Ishikawa (cell line): ENCODE measurements around the gene TMED4.

Source experiments
- CEBPB ChIP-seq: IDR thresholded peaks from 2 replicates; pipeline ENCODE4 v1.6.1; 2012
- CREB1 ChIP-seq: IDR thresholded peaks from 2 replicates; pipeline ENCODE4 v1.6.1; 2012; ENCODE audit warnings: low read depth
- EGR1 ChIP-seq: IDR thresholded peaks from 2 replicates; pipeline ENCODE4 v1.6.1; 2012
- EP300 ChIP-seq: IDR thresholded peaks from 2 replicates; pipeline ENCODE4 v1.6.1; 2012; ENCODE audit warnings: borderline replicate concordance
- FOXM1 ChIP-seq: IDR thresholded peaks from 2 replicates; pipeline ENCODE4 v1.6.1; 2012; ENCODE audit warnings: low read depth, borderline replicate concordance
- NFIC ChIP-seq: IDR thresholded peaks from 2 replicates; pipeline ENCODE4 v1.6.1; 2012
- RAD21 ChIP-seq: IDR thresholded peaks from 2 replicates; pipeline ENCODE4 v1.6.1; 2012; ENCODE audit warnings: low read depth
- TAF1 ChIP-seq: IDR thresholded peaks from 2 replicates; pipeline ENCODE4 v1.6.1; 2012; ENCODE audit warnings: low read depth, mild to moderate bottlenecking
- TCF12 ChIP-seq: IDR thresholded peaks from 2 replicates; pipeline ENCODE4 v1.6.1; 2012; ENCODE audit warnings: low read depth
- TEAD4 ChIP-seq: IDR thresholded peaks from 2 replicates; pipeline ENCODE4 v1.6.1; 2012
- YY1 ChIP-seq: IDR thresholded peaks from 2 replicates; pipeline ENCODE4 v1.6.1; 2012; ENCODE audit warnings: low read depth
- ZBTB7A ChIP-seq: IDR thresholded peaks from 2 replicates; pipeline ENCODE4 v1.6.1; 2012; ENCODE audit warnings: low read depth
- TF ChIP-seq, protein P1 (sequence below): IDR thresholded peaks from 2 replicates; pipeline ENCODE4 v1.6.1; 2012; ENCODE audit warnings: low read depth, mild to moderate bottlenecking
- TF ChIP-seq, protein P2 (sequence below): IDR thresholded peaks from 2 replicates; pipeline ENCODE4 v1.6.1; 2012
- TF ChIP-seq, protein P3 (sequence below): IDR thresholded peaks from 2 replicates; pipeline ENCODE4 v1.6.1; 2012

TMED4 gene

DNA sequence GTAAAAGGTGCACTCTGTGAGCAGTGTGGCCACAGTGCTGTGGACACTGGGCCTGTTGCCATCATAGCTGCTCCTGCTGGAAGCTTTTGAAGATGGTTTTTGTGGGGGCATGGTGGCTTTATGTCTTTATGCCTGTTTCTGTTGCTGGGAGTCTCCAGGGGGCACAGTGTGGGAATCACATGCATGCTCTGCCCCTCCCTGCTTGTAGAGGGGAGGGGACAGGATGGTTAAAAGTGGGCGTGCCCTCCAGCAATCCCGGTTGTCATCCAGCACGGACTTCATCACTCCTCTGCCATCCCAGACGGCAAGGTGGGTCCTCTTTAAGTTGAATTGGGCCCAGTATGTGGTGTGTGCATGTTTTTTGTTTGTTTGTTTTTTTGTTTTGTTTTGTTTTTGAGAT, 44.6 kb upstream of the TMED4 start:
- no peak for TF ChIP-seq RAD21
- TF ChIP-seq, protein P1, sequence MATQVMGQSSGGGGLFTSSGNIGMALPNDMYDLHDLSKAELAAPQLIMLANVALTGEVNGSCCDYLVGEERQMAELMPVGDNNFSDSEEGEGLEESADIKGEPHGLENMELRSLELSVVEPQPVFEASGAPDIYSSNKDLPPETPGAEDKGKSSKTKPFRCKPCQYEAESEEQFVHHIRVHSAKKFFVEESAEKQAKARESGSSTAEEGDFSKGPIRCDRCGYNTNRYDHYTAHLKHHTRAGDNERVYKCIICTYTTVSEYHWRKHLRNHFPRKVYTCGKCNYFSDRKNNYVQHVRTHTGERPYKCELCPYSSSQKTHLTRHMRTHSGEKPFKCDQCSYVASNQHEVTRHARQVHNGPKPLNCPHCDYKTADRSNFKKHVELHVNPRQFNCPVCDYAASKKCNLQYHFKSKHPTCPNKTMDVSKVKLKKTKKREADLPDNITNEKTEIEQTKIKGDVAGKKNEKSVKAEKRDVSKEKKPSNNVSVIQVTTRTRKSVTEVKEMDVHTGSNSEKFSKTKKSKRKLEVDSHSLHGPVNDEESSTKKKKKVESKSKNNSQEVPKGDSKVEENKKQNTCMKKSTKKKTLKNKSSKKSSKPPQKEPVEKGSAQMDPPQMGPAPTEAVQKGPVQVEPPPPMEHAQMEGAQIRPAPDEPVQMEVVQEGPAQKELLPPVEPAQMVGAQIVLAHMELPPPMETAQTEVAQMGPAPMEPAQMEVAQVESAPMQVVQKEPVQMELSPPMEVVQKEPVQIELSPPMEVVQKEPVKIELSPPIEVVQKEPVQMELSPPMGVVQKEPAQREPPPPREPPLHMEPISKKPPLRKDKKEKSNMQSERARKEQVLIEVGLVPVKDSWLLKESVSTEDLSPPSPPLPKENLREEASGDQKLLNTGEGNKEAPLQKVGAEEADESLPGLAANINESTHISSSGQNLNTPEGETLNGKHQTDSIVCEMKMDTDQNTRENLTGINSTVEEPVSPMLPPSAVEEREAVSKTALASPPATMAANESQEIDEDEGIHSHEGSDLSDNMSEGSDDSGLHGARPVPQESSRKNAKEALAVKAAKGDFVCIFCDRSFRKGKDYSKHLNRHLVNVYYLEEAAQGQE = no peak
- no peak for TF ChIP-seq EP300
- TF ChIP-seq TEAD4 = no peak
- TF ChIP-seq ZBTB7A = no peak
- no peak for TF ChIP-seq EGR1
- no peak for TF ChIP-seq NFIC
- TF ChIP-seq, protein P2, sequence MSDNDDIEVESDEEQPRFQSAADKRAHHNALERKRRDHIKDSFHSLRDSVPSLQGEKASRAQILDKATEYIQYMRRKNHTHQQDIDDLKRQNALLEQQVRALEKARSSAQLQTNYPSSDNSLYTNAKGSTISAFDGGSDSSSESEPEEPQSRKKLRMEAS = no peak
- TF ChIP-seq CEBPB = no peak
- no peak for TF ChIP-seq YY1
- no peak for TF ChIP-seq TCF12
- no peak for TF ChIP-seq FOXM1
- TF ChIP-seq CREB1 = no peak
- TF ChIP-seq TAF1 = no peak
- TF ChIP-seq, protein P3, sequence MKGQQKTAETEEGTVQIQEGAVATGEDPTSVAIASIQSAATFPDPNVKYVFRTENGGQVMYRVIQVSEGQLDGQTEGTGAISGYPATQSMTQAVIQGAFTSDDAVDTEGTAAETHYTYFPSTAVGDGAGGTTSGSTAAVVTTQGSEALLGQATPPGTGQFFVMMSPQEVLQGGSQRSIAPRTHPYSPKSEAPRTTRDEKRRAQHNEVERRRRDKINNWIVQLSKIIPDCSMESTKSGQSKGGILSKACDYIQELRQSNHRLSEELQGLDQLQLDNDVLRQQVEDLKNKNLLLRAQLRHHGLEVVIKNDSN = no peak

DNA sequence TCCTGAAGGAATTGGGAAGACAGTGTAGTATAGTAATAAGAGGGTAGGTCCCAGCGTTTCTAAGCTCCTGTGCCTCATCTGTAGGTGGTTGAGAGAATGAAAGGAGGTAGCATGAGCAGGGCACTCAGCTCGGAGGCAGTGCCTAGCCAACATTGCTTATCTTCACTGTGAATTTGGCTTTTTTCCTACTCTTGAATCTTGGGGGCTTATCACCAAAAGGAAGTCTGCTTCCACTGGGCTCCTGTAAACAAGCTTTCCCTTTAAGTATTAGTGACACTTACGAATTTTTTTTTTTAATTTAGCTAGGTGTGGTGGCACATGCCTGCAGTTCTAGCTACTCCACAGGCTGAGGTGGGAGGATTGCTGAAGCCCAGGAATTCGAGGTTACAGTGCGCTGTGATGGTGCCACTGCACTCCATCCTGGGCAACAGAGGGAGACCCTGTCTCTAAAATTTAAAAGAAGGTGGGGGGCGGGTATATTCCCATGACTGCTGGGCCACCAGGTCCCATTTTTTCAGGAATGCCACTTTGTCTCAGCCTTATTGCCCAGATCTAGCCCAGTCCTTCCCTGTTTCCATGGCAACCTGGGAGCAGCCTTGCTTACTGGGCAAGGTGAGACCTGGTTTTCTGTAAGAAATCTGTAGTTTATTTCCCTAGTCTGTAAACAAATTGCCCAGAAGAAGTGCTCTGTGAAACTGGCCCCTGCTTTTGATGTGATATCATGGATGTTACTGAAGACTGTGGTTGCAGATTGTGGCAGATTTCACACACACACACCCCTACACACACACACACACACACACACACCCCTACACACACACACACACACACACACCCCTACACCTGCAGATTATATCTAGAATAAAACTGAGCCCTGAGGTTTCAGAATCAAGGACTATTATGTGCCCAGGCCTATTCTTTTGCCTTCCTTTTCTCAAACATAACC, 43.8 kb upstream of the TMED4 start:
- TF ChIP-seq EGR1 (no peak), YY1 (no peak)

DNA sequence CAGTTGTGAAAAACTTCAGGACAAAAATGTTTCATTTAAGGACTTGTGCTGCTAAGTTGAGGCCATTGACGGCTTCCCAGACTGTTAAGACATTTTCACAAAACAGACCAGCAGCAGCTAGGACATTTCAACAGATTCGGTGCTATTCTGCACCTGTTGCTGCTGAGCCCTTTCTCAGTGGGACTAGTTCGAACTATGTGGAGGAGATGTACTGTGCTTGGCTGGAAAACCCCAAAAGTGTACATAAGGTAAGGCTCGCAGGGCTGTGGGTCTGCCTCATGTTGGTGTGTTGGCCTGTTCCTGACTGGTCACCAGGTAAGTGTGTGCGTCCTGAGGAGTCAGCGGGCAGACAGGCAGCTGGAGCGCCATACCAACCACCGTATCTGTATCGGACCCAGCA, 42.3 kb upstream of the TMED4 start:
- TF ChIP-seq NFIC (no peak), YY1 (no peak), FOXM1 (no peak), TAF1 (no peak), TCF12 (no peak), CEBPB (no peak), EGR1 (no peak), RAD21 (no peak)
- TF ChIP-seq, protein P2 = no peak
- TF ChIP-seq, protein P3 = no peak
- TF ChIP-seq, protein P1 = no peak

DNA sequence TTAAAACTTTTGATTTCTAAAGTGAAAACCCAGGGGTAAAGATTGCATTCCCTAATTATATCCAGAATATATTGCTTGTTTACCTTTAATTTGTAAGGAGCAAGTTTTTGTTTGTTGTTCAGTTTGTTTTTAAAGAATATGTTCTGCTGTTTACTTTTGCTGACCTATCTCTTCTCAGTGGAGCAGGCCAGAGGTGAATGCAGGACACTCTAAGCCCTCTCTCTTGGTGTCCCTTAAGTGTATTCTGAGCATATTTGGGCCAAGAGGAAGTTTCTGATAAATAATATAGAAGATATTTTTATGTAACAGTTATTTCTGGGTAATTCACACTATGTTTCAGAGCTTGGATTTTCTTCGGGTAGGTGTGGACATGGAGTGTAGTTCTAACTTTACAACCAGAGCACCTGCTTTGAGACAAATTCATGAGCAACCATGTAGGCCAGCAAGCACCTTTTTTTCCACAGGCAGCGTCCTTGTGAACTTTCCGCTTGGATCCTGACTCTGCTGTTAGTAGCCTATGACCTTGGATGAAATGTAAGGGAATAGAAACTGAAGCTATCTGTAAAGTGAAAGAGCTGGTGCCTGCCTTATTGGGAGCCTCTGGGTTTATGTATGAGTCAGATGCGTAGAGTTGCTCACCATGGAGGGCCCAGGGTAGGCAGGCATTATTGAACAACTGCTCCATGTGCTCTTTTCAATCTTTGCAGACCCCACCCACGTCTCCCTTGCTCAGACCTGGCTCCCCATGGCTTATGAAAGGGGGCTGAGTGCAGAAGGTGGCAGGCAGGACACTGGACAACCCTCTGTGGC, 40.5 kb upstream of the TMED4 start:
- no peak for TF ChIP-seq NFIC

DNA sequence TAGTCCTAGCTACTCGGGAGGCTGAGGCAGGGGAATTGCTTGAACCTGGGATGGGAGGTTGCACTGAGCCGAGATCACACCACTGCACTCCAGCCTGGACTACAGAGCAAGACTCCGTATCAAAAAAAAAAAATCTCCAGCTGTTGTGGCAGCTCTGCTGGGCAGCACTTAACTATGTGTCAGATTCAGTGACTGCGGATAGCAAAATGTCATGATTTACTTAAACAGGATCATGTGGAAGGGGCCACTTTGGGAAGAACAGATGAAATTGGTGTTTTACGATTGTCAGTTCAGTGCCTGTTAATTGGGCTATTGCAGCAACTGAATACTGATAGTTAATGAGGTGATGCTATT, 39.7 kb upstream of the TMED4 start:
- TF ChIP-seq TCF12 = no peak
- no peak for TF ChIP-seq CEBPB
- TF ChIP-seq ZBTB7A = no peak
- no peak for TF ChIP-seq EP300
- TF ChIP-seq, protein P1 = no peak
- TF ChIP-seq EGR1 = no peak
- no peak for TF ChIP-seq FOXM1
- TF ChIP-seq NFIC = no peak
- no peak for TF ChIP-seq TAF1
- no peak for TF ChIP-seq YY1
- TF ChIP-seq, protein P2 = no peak
- TF ChIP-seq RAD21 = no peak
